ENCODE data around the gene SLC32A1. TPM values are rescaled to one million over a fixed set of nuclear protein-coding genes. Genes with fewer than 3 reads are reported as not detected.

SLC32A1 gene
- total and polyA plus RNA-seq, 2 donors (not counting 1 experiment from before 2014, with no cell fraction given): not detected

- Histone ChIP-seq H3K4me3 (replicated peaks in 1 of 4; ENCODE audit: control extremely low read depth in 1 of 4, insufficient read depth in 1 of 4, low read depth in 3 of 4, low read length in 4 of 4) (no peak overlapping the region), H3K4me1 (ENCODE audit: control insufficient read depth, extremely low read depth, insufficient read depth, low read length) (no peaks in the 10 kb centered on the region), H3K79me2 (ENCODE audit: control insufficient read depth, insufficient read depth, low read length) (no peaks in the 10 kb centered on the region), H3K27me3 (ENCODE audit: control insufficient read depth, insufficient read depth, low read length) (no peaks in the 10 kb centered on the region), H3K9ac (ENCODE audit: insufficient read depth, low read length) (no peak overlapping the region), H3K36me3 (ENCODE audit: control insufficient read depth, insufficient read depth, low read length) (peaks cover 4% of the 10 kb centered on the region), H3K4me2 (ENCODE audit: extremely low read depth, insufficient read depth, low read length) (no peak overlapping the region), H3K27ac (ENCODE audit: insufficient read depth, low read length) (no peak overlapping the region), H4K20me1 (ENCODE audit: control insufficient read depth, extremely low read depth, insufficient read depth, low read length) (no peaks in the 10 kb centered on the region), H2AFZ (ENCODE audit: low read length) (no peak overlapping the region), H3K9me3 (ENCODE audit: control insufficient read depth, insufficient read depth, low read depth, low read length) (no peaks in the 10 kb centered on the region)
- no peak for DNase-seq (ENCODE audit: low read depth in 2 of 2)
- TF ChIP-seq CTCF (conservative IDR thresholded peaks at IDR 0.05 in 1 of 2, IDR thresholded peaks at IDR 0.05 in 1 of 2; ENCODE audit: low read depth in 1 of 2, low read length in 2 of 2): no peak
- TF ChIP-seq EZH2 (IDR thresholded peaks at IDR 0.05; ENCODE audit: low read length, missing control alignments): no peak
Measured at GRCh38 chr20:38770546-38770945, 46.3 kb downstream of the SLC32A1 start.

- H3K9me3 ChIP-seq (ENCODE audit: control insufficient read depth, insufficient read depth, low read depth, low read length): no peaks in the 10 kb centered on the region
- no peak overlapping the region for H3K27ac ChIP-seq (ENCODE audit: insufficient read depth, low read length)
- peaks cover 4% of the 10 kb centered on the region for H3K36me3 ChIP-seq (ENCODE audit: control insufficient read depth, insufficient read depth, low read length)
- no peak overlapping the region for H3K4me2 ChIP-seq (ENCODE audit: extremely low read depth, insufficient read depth, low read length)
- no peak overlapping the region for H3K4me3 ChIP-seq (replicated peaks in 1 of 4; ENCODE audit: control extremely low read depth in 1 of 4, insufficient read depth in 1 of 4, low read depth in 3 of 4, low read length in 4 of 4)
- H4K20me1 ChIP-seq (ENCODE audit: control insufficient read depth, extremely low read depth, insufficient read depth, low read length): no peaks in the 10 kb centered on the region
- no peak overlapping the region for H2AFZ ChIP-seq (ENCODE audit: low read length)
- H3K9ac ChIP-seq (ENCODE audit: insufficient read depth, low read length): no peak overlapping the region
- no peaks in the 10 kb centered on the region for H3K4me1 ChIP-seq (ENCODE audit: control insufficient read depth, extremely low read depth, insufficient read depth, low read length)
- TF ChIP-seq CTCF (conservative IDR thresholded peaks at IDR 0.05 in 1 of 2, IDR thresholded peaks at IDR 0.05 in 1 of 2; ENCODE audit: low read depth in 1 of 2, low read length in 2 of 2) (no peak), EZH2 (IDR thresholded peaks at IDR 0.05; ENCODE audit: low read length, missing control alignments) (no peak)
- no peaks in the 10 kb centered on the region for H3K79me2 ChIP-seq (ENCODE audit: control insufficient read depth, insufficient read depth, low read length)
- no peaks in the 10 kb centered on the region for H3K27me3 ChIP-seq (ENCODE audit: control insufficient read depth, insufficient read depth, low read length)
- no peak for DNase-seq (ENCODE audit: low read depth in 2 of 2)
Measured at GRCh38 chr20:38770970-38771369, 46.7 kb downstream of the SLC32A1 start.

- no peaks in the 10 kb centered on the region for H3K4me1 ChIP-seq (ENCODE audit: control insufficient read depth, extremely low read depth, insufficient read depth, low read length)
- H3K79me2 ChIP-seq (ENCODE audit: control insufficient read depth, insufficient read depth, low read length): no peaks in the 10 kb centered on the region
- H3K27ac ChIP-seq (ENCODE audit: insufficient read depth, low read length): no peak overlapping the region
- no peak overlapping the region for H3K9ac ChIP-seq (ENCODE audit: insufficient read depth, low read length)
- no peaks in the 10 kb centered on the region for H3K27me3 ChIP-seq (ENCODE audit: control insufficient read depth, insufficient read depth, low read length)
- no peak overlapping the region for H2AFZ ChIP-seq (ENCODE audit: low read length)
- no peak for DNase-seq (ENCODE audit: low read depth in 2 of 2)
- TF ChIP-seq CTCF (conservative IDR thresholded peaks at IDR 0.05 in 1 of 2, IDR thresholded peaks at IDR 0.05 in 1 of 2; ENCODE audit: low read depth in 1 of 2, low read length in 2 of 2): no peak
- no peak for TF ChIP-seq EZH2 (IDR thresholded peaks at IDR 0.05; ENCODE audit: low read length, missing control alignments)
- H3K9me3 ChIP-seq (ENCODE audit: control insufficient read depth, insufficient read depth, low read depth, low read length): no peaks in the 10 kb centered on the region
- no peak overlapping the region for H3K4me2 ChIP-seq (ENCODE audit: extremely low read depth, insufficient read depth, low read length)
- no peak overlapping the region for H3K4me3 ChIP-seq (replicated peaks in 1 of 4; ENCODE audit: control extremely low read depth in 1 of 4, insufficient read depth in 1 of 4, low read depth in 3 of 4, low read length in 4 of 4)
- H4K20me1 ChIP-seq (ENCODE audit: control insufficient read depth, extremely low read depth, insufficient read depth, low read length): no peaks in the 10 kb centered on the region
- peaks cover 2% of the 10 kb centered on the region for H3K36me3 ChIP-seq (ENCODE audit: control insufficient read depth, insufficient read depth, low read length)
Measured at GRCh38 chr20:38771621-38772020, 47.3 kb downstream of the SLC32A1 start.

All from fibroblast of lung (primary cell).